Measurements from ENCODE around the gene ST14.

The ST14 gene

GRCh38 chr11:130246270-130246669 is 86.7 kb downstream of the ST14 start:
- Histone ChIP-seq H3K27me3 (ENCODE audit: insufficient read depth, poor library complexity, severe bottlenecking) (no peaks in the 10 kb centered on the region), H3K27ac (replicated peaks) (no peak overlapping the region), H3K4me3 (replicated peaks; ENCODE audit: insufficient read depth, low read length) (no peak overlapping the region)
- DNase-seq (ENCODE audit: low read depth in 1 of 2, low spot score in 1 of 2), result no peak
- no peak for TF ChIP-seq POLR2AphosphoS5 (IDR thresholded peaks at IDR 0.05; ENCODE audit: low read depth)
- no peak for TF ChIP-seq REST (IDR thresholded peaks at IDR 0.05; ENCODE audit: insufficient replicate concordance, low read depth)
- no peak for TF ChIP-seq SPI1 (IDR thresholded peaks at IDR 0.05; ENCODE audit: borderline replicate concordance, low read depth)
- no peak for TF ChIP-seq GABPA (IDR thresholded peaks at IDR 0.05; ENCODE audit: low read depth)
- TF ChIP-seq CTCF (IDR thresholded peaks at IDR 0.05; ENCODE audit: insufficient read depth, low read length), result no peak

GRCh38 chr11:130246738-130247137 is 87.2 kb downstream of the ST14 start:
- Histone ChIP-seq H3K27ac (replicated peaks) (no peak overlapping the region), H3K27me3 (ENCODE audit: insufficient read depth, poor library complexity, severe bottlenecking) (no peaks in the 10 kb centered on the region), H3K4me3 (replicated peaks; ENCODE audit: insufficient read depth, low read length) (no peak overlapping the region)
- DNase-seq (ENCODE audit: low read depth in 1 of 2, low spot score in 1 of 2), result no peak
- TF ChIP-seq POLR2AphosphoS5 (IDR thresholded peaks at IDR 0.05; ENCODE audit: low read depth) (no peak), GABPA (IDR thresholded peaks at IDR 0.05; ENCODE audit: low read depth) (no peak), REST (IDR thresholded peaks at IDR 0.05; ENCODE audit: insufficient replicate concordance, low read depth) (no peak), CTCF (IDR thresholded peaks at IDR 0.05; ENCODE audit: insufficient read depth, low read length) (no peak), SPI1 (IDR thresholded peaks at IDR 0.05; ENCODE audit: borderline replicate concordance, low read depth) (no peak)

GRCh38 chr11:130247319-130247718 is 87.7 kb downstream of the ST14 start:
- no peak overlapping the region for H3K27ac ChIP-seq (replicated peaks)
- no peak for DNase-seq (ENCODE audit: low read depth in 1 of 2, low spot score in 1 of 2)
- H3K4me3 ChIP-seq (replicated peaks; ENCODE audit: insufficient read depth, low read length), result no peak overlapping the region
- TF ChIP-seq GABPA (IDR thresholded peaks at IDR 0.05; ENCODE audit: low read depth), result no peak
- no peak for TF ChIP-seq REST (IDR thresholded peaks at IDR 0.05; ENCODE audit: insufficient replicate concordance, low read depth)
- no peak for TF ChIP-seq CTCF (IDR thresholded peaks at IDR 0.05; ENCODE audit: insufficient read depth, low read length)
- TF ChIP-seq POLR2AphosphoS5 (IDR thresholded peaks at IDR 0.05; ENCODE audit: low read depth), result no peak
- no peak for TF ChIP-seq SPI1 (IDR thresholded peaks at IDR 0.05; ENCODE audit: borderline replicate concordance, low read depth)
- H3K27me3 ChIP-seq (ENCODE audit: insufficient read depth, poor library complexity, severe bottlenecking), result no peaks in the 10 kb centered on the region
